HL-60/S4 (cell line): ENCODE data around the gene ARMC8.
"Not testable (repeated sequence)": the region's sequence is repeated elsewhere in the genome, so short reads cannot be mapped to it uniquely, and the experiment has no call there.

Experiments used
- in situ Hi-C: fragments of 300-500 bp; cut with MboI; formaldehyde crosslinking; loops from 2 replicates; pipeline ENCODE4 v1.14.3; 2022; ENCODE audit warnings: low sequenced_read_pairs

ARMC8 gene

GRCh38 chr3:138187296-138188012 is at the start of gene ARMC8:
TSS of gene ARMC8 (plus strand) at chr3:138187301. CDS start at chr3:138187555, 254 bp downstream.
- in situ Hi-C loops = no loop called here

- in situ Hi-C loops = no loop called here
These were observed 49.2 kb upstream of the ARMC8 start for GRCh38 chr3:138137861-138138260.

GRCh38 chr3:138139691-138140090 is 47.4 kb upstream of the ARMC8 start:
- in situ Hi-C loops = no loop called here

GRCh38 chr3:138140940-138141339 is 46.2 kb upstream of the ARMC8 start:
- in situ Hi-C loops = no loop called here

GRCh38 chr3:138142181-138142580 is 44.9 kb upstream of the ARMC8 start:
- in situ Hi-C loops = not testable (repeated sequence)

- in situ Hi-C loops = no loop called here
These were observed 38.6 kb upstream of the ARMC8 start for GRCh38 chr3:138148503-138148902.

GRCh38 chr3:138154534-138154933 is 32.6 kb upstream of the ARMC8 start:
- in situ Hi-C loops = no loop called here

GRCh38 chr3:138157743-138158142 is 29.4 kb upstream of the ARMC8 start:
- in situ Hi-C loops = no loop called here

- in situ Hi-C loops = no loop called here
These were observed 22.0 kb upstream of the ARMC8 start for GRCh38 chr3:138165061-138165460.

GRCh38 chr3:138172625-138173024 is 14.5 kb upstream of the ARMC8 start:
- in situ Hi-C loops = no loop called here

- in situ Hi-C loops = no loop called here
These were observed 13.2 kb upstream of the ARMC8 start for GRCh38 chr3:138173769-138174420.

GRCh38 chr3:138174421-138175131 is 12.5 kb upstream of the ARMC8 start, which contains the start of gene DBR1:
TSS of gene DBR1 (minus strand) at chr3:138174921. CDS start at chr3:138174795, 126 bp downstream.
- in situ Hi-C loops = no loop called here

- in situ Hi-C loops = no loop called here
These were observed 6.6 kb upstream of the ARMC8 start for GRCh38 chr3:138180375-138181029.

- in situ Hi-C loops = no loop called here
These were observed 2.1 kb upstream of the ARMC8 start for GRCh38 chr3:138184994-138185393.

GRCh38 chr3:138186221-138186620 is 880 bp upstream of the ARMC8 start:
- in situ Hi-C loops = no loop called here

- in situ Hi-C loops = no loop called here
These were observed 252 bp upstream of the ARMC8 start for GRCh38 chr3:138186803-138187295.

GRCh38 chr3:138188013-138188730 is 1.1 kb downstream of the ARMC8 start:
- in situ Hi-C loops = no loop called here

GRCh38 chr3:138195481-138195880 is 8.4 kb downstream of the ARMC8 start:
- in situ Hi-C loops = no loop called here

GRCh38 chr3:138196023-138196422 is 8.9 kb downstream of the ARMC8 start:
- in situ Hi-C loops = no loop called here

GRCh38 chr3:138197058-138197457 is 10.0 kb downstream of the ARMC8 start:
- in situ Hi-C loops = no loop called here
